ELF-1 (cell line): ENCODE measurements around the gene SPACA9.

Experiments used
- DNase-seq: peaks from one replicate; pipeline ENCODE4 v3.0.0-alpha.2; 2016; ENCODE audit warnings: low read depth, low spot score

The SPACA9 gene

DNA sequence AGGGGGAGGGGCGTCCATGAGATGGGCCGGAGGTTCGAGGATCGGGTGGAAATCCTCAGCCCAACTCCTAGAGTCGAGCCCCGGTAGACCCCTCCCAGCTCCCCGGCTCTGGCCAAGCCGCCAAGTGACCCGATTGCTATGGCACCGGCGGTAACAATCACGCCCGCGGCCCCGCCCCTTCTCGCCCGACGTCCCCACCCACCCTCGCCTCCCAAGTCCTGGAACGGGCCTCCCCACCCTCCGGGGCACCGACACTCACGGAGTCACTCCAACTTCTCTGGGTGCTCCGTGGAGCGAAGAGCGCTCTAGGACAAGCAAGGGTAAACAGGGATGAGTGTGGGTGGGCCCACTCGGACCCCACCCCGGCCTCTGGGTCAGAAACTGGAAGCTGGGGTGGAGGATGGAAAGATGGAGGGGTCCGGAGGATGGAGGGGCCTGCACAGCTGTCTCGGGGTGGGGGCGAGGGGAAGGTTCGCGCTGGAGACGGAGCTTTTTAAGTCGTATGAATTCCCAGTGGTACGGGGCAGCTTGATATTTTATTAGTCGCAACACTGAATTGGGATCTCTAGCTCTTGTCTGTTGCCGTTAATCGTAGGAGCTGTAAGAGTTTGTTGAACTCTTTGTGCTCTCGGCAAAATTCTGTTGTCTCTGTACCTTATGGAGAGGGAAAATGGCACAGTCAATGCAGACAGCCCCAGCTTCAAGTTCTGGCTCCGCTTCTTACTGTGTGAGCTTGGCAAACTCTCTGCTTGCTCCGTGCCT, at the start of gene SPACA9:
TSS of gene SPACA9 (plus strand) at position 204 of the 762 bp plus-strand sequence. CDS start 5,050 bp downstream, outside the sequence.
- DNase-seq = peak; percentile 27

DNA sequence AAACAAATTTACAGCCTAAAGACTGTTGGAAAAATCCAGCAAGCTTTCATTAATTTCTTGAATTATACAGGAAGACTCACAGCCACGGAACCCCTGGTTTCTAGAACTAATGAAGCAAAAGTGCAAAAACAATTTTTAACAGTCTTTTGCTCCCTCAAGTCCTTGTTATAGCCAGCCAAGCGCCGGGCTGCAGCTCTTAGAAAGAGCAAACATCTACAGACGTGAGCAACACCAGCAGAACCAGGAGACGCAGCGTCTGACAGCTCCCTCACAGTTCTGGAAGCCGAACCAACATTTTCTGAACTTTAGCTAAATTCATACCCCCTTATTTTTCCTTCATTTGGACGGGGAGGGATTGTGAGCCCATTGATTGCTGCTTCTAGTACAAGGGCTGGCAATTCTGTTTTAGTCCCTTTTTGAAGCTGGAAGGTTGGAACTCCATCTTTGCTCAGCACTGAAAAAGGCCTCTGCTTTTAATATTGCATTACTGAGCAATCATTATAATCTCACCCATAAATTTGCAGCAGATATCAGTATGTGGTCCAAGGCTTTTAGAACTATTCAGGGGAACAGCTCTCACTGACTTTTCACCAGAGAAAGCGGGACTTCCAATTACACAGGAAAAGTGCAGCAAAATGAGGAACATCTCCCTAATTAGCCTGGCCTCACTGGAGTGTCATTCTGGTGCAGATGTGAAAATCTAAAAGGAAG, 46.4 kb upstream of the SPACA9 start:
- DNase-seq = no peak

DNA sequence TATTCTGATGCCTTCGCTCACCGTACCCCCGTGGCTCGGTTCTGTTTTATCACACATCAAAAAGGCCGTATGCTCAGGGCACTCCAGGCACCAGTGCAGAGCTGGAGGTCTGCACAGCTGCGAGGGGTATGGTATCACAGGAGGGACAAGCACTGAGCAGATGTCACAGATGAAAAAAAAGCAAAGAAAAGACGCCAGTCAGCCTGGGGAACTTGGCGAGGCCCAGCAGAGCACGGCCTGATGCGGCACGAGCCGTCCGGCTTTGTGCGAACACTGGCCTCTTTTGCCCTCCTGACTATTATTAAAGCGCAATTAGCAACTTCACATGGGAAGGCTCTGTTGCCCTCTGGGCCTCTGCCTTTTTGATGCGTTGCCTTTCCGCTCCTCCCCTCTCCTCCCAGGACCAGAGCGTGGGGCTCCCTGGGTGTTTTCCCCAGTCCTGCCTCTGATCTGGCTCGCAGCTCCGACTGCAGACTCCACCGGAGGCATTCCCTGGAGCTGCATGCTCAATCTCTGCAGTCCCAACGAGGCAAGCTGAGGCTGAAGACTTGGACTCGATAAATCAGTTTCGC, 45.1 kb upstream of the SPACA9 start:
- peak; percentile 80 for DNase-seq

DNA sequence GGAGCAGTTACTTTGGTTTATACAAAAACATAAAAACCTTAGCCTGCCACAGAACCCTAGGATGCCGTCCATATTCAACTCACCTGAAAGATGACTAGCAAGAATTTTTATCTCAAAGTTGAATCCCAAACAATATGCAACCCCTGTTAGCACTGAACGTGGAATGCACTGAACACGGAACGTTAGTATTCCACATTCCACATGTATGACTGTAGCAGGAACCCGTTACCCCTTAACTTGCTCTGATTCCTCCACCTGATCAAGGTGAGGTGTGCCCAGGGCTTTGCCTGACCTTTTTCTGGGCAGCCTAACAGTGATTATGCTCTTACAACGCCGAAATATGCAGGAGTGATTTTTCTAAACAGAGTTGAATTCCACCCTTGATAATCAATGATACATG, 44.4 kb upstream of the SPACA9 start:
- DNase-seq = no peak

DNA sequence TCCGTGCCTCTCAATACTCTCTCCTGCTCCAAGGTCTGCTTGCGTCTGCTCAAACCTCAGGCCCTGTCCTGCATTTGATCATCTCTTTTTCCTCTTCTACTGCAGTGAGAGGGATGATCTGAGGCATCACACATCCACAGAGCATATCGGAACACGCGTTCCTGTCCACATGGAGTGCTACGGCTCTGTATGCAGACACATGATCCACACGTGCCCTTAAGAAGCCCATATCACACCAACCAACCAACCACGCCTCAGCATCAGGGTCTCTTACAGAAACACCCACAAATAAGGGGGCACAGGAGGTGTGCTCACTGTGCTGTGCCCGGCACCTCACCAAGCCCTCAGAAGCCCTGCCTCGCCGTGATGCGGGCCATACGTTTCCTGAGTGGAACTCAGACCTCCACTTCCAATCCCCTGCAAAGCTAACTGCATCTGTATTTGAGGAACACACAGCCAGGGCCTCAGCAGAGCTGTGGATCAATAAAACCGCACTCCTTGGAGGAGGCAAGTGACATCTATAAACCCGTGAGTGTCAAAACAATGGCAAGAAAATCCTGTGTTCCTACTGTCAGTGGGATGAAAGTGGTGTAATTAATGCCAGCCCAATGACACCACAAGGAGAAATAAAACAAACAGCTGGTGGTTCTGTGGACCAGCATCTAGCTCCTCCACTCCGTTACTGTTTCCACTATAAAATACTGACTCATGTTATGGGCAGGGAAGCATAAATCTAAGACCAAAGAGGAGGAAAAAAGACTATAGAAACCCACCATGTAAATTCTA, 41.0 kb upstream of the SPACA9 start:
- no peak for DNase-seq

DNA sequence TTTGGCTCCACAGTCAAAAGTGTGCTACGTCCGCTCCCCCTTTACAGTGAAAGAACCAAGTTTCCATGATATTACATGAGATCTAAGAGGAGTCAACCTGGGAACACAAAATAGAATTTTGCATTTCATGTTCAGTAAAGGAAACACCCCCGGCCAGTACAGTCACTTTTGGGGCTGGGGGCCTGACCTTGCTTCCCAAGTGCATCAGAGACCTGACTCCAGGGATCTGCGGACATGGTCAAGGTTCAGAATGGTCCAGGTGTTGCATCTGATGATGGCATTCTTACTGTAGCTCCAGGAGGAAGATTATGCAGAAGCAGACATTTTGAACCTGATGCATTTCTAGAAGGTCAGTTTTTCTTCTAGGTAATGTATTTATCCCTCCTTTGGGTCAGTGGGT, 40.4 kb upstream of the SPACA9 start:
- no peak for DNase-seq

DNA sequence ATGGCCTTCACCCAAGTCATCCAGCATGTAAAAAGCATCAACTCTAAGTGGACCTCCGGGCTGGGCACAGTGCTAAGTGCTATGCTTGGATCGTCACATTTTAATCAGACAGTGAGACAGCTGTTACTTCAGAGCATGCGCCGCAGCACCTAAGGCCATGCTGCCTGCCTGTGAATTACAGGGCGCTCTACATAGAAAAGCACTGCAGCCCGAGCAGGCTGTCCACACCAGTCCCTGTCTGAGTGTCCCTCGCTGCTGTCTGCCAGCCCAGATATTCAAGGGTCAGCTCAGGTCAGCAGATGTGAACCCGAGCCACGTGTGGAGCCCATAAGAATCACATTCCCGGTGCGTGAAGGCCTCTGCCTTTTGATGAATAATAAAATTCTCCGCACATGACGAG, 37.7 kb upstream of the SPACA9 start:
- DNase-seq = no peak

DNA sequence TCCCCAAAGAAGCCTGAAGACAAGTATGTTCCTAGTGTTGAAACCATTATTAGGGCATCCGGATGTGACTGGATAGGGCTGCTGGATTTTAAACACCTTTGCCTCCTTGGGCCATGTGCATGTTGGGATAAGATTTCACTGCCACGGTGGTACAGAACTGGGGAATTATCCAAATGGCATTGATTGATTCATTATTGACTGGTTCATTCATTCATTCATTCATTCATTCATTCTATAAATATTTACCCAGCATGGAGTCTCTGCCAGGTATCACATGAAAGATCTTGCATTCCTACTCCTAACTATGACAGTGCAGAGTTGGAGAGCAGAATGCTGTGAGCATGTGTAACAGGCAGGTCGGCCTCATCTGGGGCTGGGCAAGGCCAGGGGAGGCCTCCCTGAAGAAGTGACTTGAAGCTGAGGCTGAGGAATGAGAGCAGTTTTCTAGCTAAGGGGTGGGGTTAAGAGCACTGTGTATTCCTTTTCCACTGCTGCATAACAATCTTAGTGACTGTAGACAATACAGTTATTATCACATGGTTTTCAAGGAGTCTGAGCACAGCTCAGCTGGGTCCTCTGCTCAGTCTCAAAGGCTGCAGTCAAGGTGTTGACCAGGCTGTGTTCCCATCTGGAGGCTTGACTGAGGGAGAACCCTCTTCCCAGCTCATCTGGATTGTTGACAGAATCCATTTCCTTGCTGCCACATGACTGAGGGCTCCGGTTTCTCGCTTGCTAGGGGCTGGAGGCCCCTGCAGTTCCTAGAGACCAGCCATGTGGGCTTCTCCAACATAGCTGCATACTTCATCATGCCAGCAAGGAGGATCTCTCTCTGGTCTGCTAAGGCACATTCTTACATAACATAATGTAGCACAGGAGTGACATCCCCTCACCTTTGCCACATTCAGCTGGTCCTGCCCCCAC, 36.3 kb upstream of the SPACA9 start:
- DNase-seq = no peak

DNA sequence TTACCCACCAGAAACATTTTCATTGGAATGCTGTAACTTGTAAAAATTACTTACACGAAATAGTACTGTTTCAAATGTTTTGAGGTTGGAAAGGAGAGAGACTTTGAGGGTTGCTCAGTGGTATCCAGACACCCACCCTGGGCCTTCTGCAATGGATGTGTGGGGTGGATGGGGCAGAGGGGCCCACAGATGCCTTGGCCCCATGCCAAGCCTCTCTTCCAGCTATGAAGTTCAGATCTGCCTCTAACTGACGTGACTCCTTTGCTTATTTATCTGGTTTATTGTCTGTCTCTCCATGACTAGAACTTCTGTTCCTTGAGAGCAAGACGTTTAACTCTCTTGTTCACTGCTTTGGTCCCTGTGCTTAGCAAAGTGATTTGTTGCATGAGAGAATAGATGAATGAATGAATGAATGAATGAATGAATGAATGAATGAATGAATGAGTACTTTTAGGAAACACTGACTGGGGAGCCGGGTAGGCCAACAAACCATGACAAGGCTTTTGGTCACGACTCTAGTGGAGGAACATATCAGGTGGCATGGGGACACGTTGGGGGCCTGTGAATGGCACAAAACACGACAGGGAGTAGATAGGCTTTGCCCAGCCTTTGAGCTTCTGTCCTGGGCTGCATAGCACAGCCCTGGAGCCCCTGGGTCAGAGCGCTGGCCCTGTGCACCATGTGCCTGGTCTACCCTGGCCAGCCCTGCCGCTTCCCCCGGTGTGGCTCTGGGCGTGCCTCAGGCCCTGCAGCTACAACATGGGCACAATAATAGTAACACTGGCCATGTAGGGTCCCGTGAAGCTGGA, 32.4 kb upstream of the SPACA9 start:
- no peak for DNase-seq

DNA sequence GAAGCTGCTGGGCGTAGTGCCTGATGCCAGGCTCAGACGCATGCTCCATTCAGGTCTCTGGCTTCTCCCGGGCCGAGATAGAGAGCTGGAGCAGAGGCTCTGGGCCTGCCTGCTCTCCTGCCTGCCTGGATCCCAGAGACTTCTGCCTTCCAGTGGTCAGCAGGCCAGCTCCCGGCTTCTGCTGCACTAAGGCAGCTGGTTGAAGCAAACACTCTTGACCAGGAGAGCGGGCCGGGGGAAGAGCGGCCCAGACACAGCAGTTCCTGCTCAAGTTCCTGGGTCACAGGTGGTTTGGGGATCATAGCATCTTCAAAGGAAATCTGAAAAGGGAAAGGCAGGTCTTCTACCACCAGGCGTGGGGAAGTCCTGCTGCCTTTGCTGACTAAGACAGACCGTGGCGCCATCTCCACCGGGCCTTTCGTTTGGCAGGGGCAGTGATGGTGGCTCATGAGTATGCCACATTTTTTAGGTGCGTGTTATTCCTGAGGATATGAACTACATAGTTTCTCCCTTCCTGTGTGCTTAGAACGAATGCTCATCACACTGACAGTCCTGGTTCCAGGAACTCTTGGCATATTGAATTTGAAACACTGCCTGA, 31.7 kb upstream of the SPACA9 start:
- DNase-seq = no peak

DNA sequence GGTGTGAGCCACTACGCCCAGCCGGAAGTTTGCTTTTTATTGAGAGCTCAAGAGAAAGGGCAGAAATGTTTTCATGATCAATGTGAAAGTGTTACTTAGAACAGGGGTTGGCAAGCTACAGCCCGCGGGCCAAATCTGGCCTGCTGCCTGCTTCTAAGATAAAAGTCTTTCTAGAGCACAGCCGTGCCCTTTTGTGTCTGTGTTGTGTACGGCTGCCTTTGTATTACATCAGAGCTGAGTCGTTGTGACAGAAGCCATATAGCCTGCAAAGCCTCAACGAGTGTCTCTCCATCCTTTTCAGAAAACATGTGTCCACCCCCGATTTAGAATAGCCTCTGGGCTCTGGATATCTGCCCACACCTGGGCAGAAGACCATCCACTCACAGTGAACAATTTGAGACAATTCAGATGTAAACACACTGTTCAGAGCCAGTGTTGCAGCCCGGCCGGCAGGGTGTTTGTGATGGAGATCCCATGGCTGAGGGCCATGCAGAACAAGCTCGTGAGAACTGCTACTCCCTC, 29.5 kb upstream of the SPACA9 start:
- DNase-seq = peak; percentile 63

DNA sequence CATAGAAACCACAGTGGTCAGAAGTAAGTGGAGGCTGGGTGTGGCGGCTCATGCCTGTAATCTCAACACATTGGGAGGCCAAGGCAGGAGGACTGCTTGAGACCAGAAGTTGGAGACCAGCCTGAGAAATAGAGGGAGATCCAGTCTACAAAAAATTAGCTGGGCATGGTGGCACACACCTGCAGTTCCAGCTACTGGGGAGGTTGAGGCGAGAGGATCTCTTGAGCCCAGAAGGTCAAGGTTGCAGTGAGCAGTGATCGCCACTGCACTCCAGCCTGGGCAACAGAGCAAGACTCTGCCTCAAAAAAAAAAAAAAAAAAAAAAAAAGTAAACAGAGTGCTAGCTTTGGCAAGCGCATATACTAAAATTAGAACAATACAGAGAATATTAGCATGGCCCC, 25.2 kb upstream of the SPACA9 start:
- no peak for DNase-seq

DNA sequence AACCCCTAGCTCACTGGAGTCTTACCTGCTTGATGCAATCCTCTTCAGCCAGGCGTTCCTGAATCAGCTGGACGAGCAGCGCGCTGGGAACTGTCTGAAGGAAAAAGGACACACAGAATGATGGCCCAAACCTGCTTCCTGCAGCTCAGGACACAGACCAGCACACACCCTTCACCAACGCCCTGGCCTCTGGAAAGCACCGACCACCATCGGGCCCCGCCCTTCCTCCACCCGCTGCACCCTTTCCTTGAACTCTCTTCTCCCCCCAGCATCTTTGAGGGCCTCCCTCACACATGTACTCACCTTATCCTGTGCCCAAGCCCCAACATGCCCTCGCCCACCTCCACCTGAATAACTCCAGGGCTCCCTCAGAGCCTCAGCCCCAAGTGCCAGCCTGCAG, 23.9 kb upstream of the SPACA9 start:
- DNase-seq = no peak

DNA sequence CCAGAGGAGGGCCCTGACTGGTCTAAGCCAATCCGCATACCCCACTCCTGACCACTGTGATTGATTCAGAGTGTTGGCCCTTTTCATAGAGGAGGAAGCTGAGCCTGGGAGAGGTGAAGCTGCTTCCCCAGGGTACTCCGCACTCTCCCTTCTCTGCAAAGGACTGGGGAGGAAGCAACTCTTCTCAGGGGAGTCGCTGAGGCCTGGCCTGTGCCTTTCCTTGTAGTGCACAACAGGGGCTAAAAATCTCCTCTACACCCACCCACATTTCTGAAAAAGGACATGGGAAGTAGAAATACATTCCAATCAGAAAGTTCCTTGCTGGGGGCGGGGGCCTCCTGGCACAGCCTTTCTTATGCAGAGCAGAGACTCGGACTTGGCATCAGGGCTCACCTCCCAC, 22.8 kb upstream of the SPACA9 start:
- no peak for DNase-seq

DNA sequence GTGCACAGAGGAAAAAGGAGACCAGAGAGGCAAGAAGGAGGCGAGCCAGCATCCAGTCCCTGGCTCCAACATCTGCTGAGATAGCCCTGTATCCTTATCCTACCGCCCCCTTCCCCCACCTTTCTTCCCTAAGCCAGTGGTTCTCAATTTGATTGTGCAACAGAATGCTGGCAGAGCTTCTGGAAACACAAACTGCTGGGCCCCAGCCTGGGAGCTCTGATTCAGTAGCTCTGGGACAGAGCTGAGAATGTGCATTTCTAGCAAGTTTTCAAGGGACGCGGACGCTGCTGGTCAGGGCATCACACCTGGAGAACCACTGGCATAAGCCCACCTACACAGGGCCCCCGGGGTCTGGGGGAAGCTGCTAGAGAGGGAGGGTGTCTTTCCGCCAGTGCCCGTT, 21.7 kb upstream of the SPACA9 start:
- DNase-seq = peak; percentile 32

DNA sequence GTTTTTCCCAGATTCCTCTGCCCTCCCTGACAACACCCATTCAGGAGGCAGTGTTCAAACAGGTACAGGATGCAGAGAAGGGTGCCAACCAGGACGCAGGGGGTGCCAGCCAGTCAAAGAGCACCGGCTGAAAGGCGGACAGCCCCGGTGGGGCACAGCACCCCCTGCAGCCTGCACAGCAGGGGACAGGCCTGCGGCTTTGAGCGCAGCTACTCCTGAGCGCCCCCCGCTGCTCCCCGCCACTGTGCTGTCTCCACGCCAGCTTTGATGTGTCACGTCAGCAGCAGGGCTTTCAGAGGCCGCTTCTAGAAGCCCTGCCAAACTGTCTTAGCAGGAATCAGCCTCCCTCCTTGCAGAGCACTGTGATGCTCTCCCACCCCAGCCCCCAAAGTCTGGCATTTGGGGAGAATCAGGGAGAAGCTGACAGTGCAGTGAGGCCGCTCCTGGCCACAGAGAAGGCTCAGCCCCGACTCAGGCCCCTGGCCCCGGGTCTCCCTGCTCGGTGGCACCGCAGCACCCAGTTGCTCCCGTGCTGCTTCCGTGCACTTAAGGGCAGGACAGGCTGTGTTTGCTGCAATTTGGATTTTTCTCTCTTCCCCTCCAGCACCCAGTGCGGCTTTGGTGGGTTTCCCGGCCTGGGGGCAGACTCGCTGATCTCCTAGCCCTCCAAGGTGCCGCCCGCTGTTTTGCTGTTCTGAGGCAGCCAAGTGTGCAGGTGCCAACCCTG, 20.9 kb upstream of the SPACA9 start:
- peak; percentile 65 for DNase-seq

DNA sequence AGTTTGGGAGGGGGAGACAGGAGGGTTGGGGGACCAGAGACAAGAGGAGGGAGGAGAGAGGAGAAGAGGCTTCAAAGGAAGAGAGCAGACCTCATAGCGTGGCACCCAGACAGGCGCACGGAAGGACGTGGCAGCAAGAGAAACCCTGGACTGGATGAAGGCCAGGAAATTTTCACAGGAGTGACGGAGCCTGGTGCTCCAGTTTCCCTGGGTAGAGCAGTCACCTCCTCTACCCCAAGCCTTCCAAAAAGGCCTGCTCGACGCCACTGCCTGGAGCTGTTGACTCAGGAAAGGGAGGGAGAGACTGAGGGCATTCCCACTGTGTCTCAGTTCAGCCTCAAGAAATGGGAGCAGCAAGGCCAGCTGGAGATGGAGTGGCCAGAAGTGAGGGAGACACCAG, 19.9 kb upstream of the SPACA9 start:
- no peak for DNase-seq

DNA sequence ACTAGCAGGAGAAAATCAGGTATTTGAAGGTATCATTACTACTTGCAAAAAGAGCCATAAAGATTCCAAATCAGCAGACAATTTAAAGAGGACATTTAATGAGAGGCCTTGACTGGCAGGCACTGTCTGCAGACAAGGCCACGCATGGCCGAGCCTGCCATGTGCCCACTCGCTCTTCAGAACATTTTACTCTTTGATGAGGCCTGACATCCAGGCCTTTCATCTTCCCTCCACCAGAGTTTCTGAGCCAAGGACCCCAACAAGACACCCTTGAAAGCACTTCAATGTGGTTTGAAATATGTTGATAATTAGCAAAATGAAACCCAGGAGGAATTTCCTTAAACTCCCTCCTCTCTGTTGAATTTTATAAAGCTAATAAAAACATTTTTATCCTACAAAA, 17.0 kb upstream of the SPACA9 start:
- DNase-seq = no peak

DNA sequence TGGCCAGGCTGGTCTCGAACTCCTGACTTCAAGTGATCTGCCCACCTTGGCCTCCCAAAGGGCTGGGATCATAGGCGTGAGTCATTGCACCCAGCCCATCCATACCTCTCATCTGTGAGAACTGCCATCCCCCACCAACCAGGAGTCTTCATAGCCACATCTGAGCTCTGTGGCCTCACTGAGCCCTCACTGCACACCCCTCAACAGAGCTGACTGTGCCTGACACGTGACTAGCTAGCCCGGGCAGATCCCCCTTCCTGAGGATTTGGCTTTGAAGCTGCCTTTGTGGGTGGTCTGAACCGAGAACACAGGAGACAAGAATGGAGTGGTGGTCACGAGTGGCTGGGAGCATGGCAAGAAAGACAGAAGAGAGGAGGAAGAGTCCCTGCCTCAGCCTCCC, 16.2 kb upstream of the SPACA9 start:
- DNase-seq = no peak
